IMR-90 (cell line): Measurements from ENCODE around the gene SLC6A20. TPM values are rescaled to one million over a fixed set of nuclear protein-coding genes. Genes with fewer than 3 reads are reported as not detected.

ENCODE experiments used
- ATAC-seq: fragments of 200-7000 bp; cut with Tn5 transposase; 2 replicates; pipeline ENCODE4 v1.9.1; 2020; ENCODE audit warnings: low read depth, mild to moderate bottlenecking, moderate library complexity
- BruUV-seq: library from RNA; stranded (reverse); fragments of 400-500 nt; replicated peaks from 2 replicates; lab custom pipeline; 2021; lab: Mats Ljungman, UMichigan
- CTCF ChIA-PET: fragments of 300-600 bp; formaldehyde crosslinking; extraction: SDS; loops from one replicate; lab custom pipeline; 2021; ENCODE audit warnings: antibody characterized with exemption; lab: Yijun Ruan, JAX
- POLR2A ChIA-PET: fragments of 300-600 bp; sonication (Branson Sonifier 250); formaldehyde crosslinking; loops from one replicate; lab custom pipeline; 2022; ENCODE audit warnings: antibody characterized with exemption; ENCODE audit not compliant: unreplicated experiment; lab: Charles Lee
- DNase-seq: peaks from one replicate; pipeline ENCODE4 v3.0.0; 2013
- H2AFZ ChIP-seq: replicated peaks from 2 replicates; pipeline ENCODE3; 2013; ENCODE audit warnings: low read length, mild to moderate bottlenecking; ENCODE audit not compliant: poor library complexity
- H2AK5ac ChIP-seq: 2 replicates; pipeline ENCODE4 v1.6.1; 2013; ENCODE audit warnings: low read depth, low read length, inconsistent platforms
- H2AK9ac ChIP-seq: replicated peaks from 2 replicates; pipeline ENCODE3; 2013; ENCODE audit warnings: mild to moderate bottlenecking, low read depth, low read length, moderate library complexity; ENCODE audit not compliant: poor library complexity
- H2BK120ac ChIP-seq: 2 replicates; pipeline ENCODE4 v1.6.1; 2013; ENCODE audit warnings: low read depth, low read length, inconsistent platforms
- H2BK15ac ChIP-seq: 3 replicates; pipeline ENCODE4 v1.6.1; 2013; ENCODE audit warnings: low read depth, low read length, inconsistent platforms
- H2BK20ac ChIP-seq: 2 replicates; pipeline ENCODE4 v1.6.1; 2013; ENCODE audit warnings: low read depth, mild to moderate bottlenecking, inconsistent platforms, low read length, moderate library complexity
- H2BK5ac ChIP-seq: 2 replicates; pipeline ENCODE4 v1.6.1; 2013; ENCODE audit warnings: mild to moderate bottlenecking, low read depth, low read length, inconsistent platforms; ENCODE audit not compliant: poor library complexity, severe bottlenecking
- H3K14ac ChIP-seq: replicated peaks from 2 replicates; pipeline ENCODE4 v1.6.1; 2013; ENCODE audit warnings: low read depth, low read length, inconsistent platforms
- H3K18ac ChIP-seq: 2 replicates; pipeline ENCODE4 v1.6.1; 2013; ENCODE audit warnings: low read depth, low read length, control low read depth
- H3K23ac ChIP-seq: 2 replicates; pipeline ENCODE4 v1.6.1; 2013; ENCODE audit warnings: low read depth, low read length, inconsistent platforms
- H3K27ac ChIP-seq: 2 replicates; pipeline ENCODE4 v1.5.1; 2013; ENCODE audit warnings: mild to moderate bottlenecking, control low read depth, low read length; ENCODE audit not compliant: insufficient read depth
- H3K27me3 ChIP-seq: 2 replicates; pipeline ENCODE4 v1.6.1; 2013; ENCODE audit warnings: low read length; ENCODE audit not compliant: control insufficient read depth, insufficient read depth
- H3K36me3 ChIP-seq: 2 replicates; pipeline ENCODE4 v1.6.1; 2013; ENCODE audit warnings: low read length, mixed read lengths; ENCODE audit not compliant: control insufficient read depth, insufficient read depth
- H3K4ac ChIP-seq: 2 replicates; pipeline ENCODE4 v1.6.1; 2013; ENCODE audit warnings: low read depth, low read length, inconsistent platforms
- H3K4me1 ChIP-seq: 2 replicates; pipeline ENCODE4 v1.6.1; 2013; ENCODE audit warnings: low read length, mixed read lengths; ENCODE audit not compliant: control insufficient read depth, insufficient read depth
- H3K4me2 ChIP-seq: 2 replicates; pipeline ENCODE4 v1.6.1; 2013; ENCODE audit warnings: low read depth, mild to moderate bottlenecking, control low read depth, low read length, moderate library complexity
- H3K4me3 ChIP-seq: 2 replicates; pipeline ENCODE4 v1.5.1; 2013; ENCODE audit warnings: low read depth, mild to moderate bottlenecking, control low read depth, low read length, moderate library complexity; ENCODE audit not compliant: insufficient read depth
- H3K56ac ChIP-seq: 2 replicates; pipeline ENCODE4 v1.6.1; 2013; ENCODE audit warnings: low read length, inconsistent platforms; ENCODE audit not compliant: insufficient read depth; ENCODE audit errors: extremely low read depth
- H3K79me1 ChIP-seq, 2 experiments: 2 replicates each; pipeline ENCODE4 v1.6.1; 2013; ENCODE audit warnings: low read length in 2 of 2, inconsistent platforms in 1 of 2, low read depth in 1 of 2
- H3K9ac ChIP-seq: 2 replicates; pipeline ENCODE4 v1.6.1; 2013; ENCODE audit warnings: low read depth, low read length, control low read depth
- H3K9me1 ChIP-seq: 2 replicates; pipeline ENCODE4 v1.6.1; 2013; ENCODE audit warnings: low read length, inconsistent platforms; ENCODE audit not compliant: insufficient read depth
- H3K9me3 ChIP-seq: 2 replicates; pipeline ENCODE4 v1.6.1; 2013; ENCODE audit warnings: low read length; ENCODE audit not compliant: control insufficient read depth, insufficient read depth
- H4K20me1 ChIP-seq: 2 replicates; pipeline ENCODE4 v1.6.1; 2013; ENCODE audit warnings: low read length, inconsistent platforms; ENCODE audit not compliant: insufficient read depth
- H4K5ac ChIP-seq: 2 replicates; pipeline ENCODE4 v1.6.1; 2013; ENCODE audit warnings: mild to moderate bottlenecking, low read depth, low read length, control low read depth
- H4K8ac ChIP-seq, 2 experiments: 2 replicates each; pipeline ENCODE4 v1.6.1; 2013; ENCODE audit warnings: low read depth in 2 of 2, low read length in 2 of 2, control low read depth in 1 of 2, inconsistent platforms in 1 of 2
- H4K91ac ChIP-seq: 2 replicates; pipeline ENCODE4 v1.6.1; 2013; ENCODE audit warnings: low read depth, low read length, inconsistent platforms; ENCODE audit not compliant: insufficient read depth
- BHLHE40 ChIP-seq: fragments of 150-350 bp; IDR thresholded peaks from 2 replicates; pipeline ENCODE4 v1.6.1; 2016; ENCODE audit warnings: mild to moderate bottlenecking, low read depth, low read length
- CEBPB ChIP-seq: IDR thresholded peaks from 2 replicates; pipeline ENCODE4 v1.6.1; 2012; ENCODE audit warnings: low read depth, low read length, improper control_type of control experiment
- CHD1 ChIP-seq: IDR thresholded peaks from 2 replicates; pipeline ENCODE4 v1.6.1; 2012; ENCODE audit warnings: low read depth, low read length, improper control_type of control experiment
- CTCF ChIP-seq: conservative IDR thresholded peaks from 2 replicates; pipeline ENCODE4 v1.5.1; 2012; ENCODE audit warnings: mild to moderate bottlenecking, low read depth, low read length, improper control_type of control experiment
- FOS ChIP-seq: fragments of 150-350 bp; IDR thresholded peaks from 2 replicates; pipeline ENCODE4 v1.6.1; 2016; ENCODE audit warnings: low read depth, low read length
- MAFK ChIP-seq: IDR thresholded peaks from 2 replicates; pipeline ENCODE4 v1.6.1; 2012; ENCODE audit warnings: low read depth, low read length, improper control_type of control experiment
- MAZ ChIP-seq: IDR thresholded peaks from 2 replicates; pipeline ENCODE4 v1.6.1; 2012; ENCODE audit warnings: low read depth, mild to moderate bottlenecking, low read length, improper control_type of control experiment, moderate library complexity, borderline replicate concordance
- MXI1 ChIP-seq: IDR thresholded peaks from 2 replicates; pipeline ENCODE4 v1.6.1; 2012; ENCODE audit warnings: low read depth, mild to moderate bottlenecking, low read length, moderate library complexity, borderline replicate concordance
- NFE2L2 ChIP-seq: fragments of 150-350 bp; IDR thresholded peaks from 2 replicates; pipeline ENCODE4 v1.6.1; 2016; ENCODE audit warnings: low read depth, mild to moderate bottlenecking, low read length
- POLR2A ChIP-seq: IDR thresholded peaks from 2 replicates; pipeline ENCODE4 v1.6.1; 2012; ENCODE audit warnings: mild to moderate bottlenecking, low read depth, low read length
- RAD21 ChIP-seq: IDR thresholded peaks from 2 replicates; pipeline ENCODE4 v1.6.1; 2012; ENCODE audit warnings: low read length, improper control_type of control experiment
- RCOR1 ChIP-seq: IDR thresholded peaks from 2 replicates; pipeline ENCODE4 v1.6.1; 2012; ENCODE audit warnings: mild to moderate bottlenecking, low read length, improper control_type of control experiment; ENCODE audit not compliant: insufficient replicate concordance
- RFX5 ChIP-seq: IDR thresholded peaks from 2 replicates; pipeline ENCODE4 v1.8.0; 2012; ENCODE audit warnings: low read depth, mild to moderate bottlenecking, low read length, moderate library complexity
- SMC3 ChIP-seq: fragments of 150-350 bp; IDR thresholded peaks from 2 replicates; pipeline ENCODE4 v1.6.1; 2016; ENCODE audit warnings: low read depth, mild to moderate bottlenecking, antibody characterized with exemption, low read length, moderate library complexity
- USF2 ChIP-seq: fragments of 150-350 bp; IDR thresholded peaks from 2 replicates; pipeline ENCODE4 v1.6.1; 2017; ENCODE audit warnings: mild to moderate bottlenecking, antibody characterized with exemption, low read length, low read depth
- WGBS, 2 experiments: methylation state at CpG; one replicate each; pipeline versions ENCODE4 v1.1.5 to v1.1.7; 2013; ENCODE audit warnings: missing lambda C conversion rate in 2 of 2; ENCODE audit not compliant: insufficient read length in 1 of 2; ENCODE audit errors: extremely low coverage in 2 of 2; 5-methylcytosine and 5-hydroxymethylcytosine counted together
- dilution Hi-C: fragments of 300-500 bp; cut with HindIII; formaldehyde crosslinking; loops from one replicate; pipeline ENCODE4 v1.14.3; 2018; ENCODE audit warnings: low sequenced_read_pairs; ENCODE audit not compliant: unreplicated experiment
- in situ Hi-C: fragments of 300-500 bp; cut with MboI; formaldehyde crosslinking; loops from 3 replicates; pipeline ENCODE4 v1.14.3; 2019; ENCODE audit warnings: low sequenced_read_pairs, inconsistent platforms, mixed read lengths
- intact Hi-C: fragments of 100-400 bp; cut with micrococcal nuclease; formaldehyde crosslinking; loops from 2 replicates; pipeline ENCODE4 v1.10.0; 2022
- polyA plus RNA-seq, 3 experiments: library from polyadenylated mRNA; depleted of rRNA; stranded (reverse); fragments of >200 nt; gene quantifications; 2 replicates each; pipeline ENCODE4 v1.2.3, GENCODE V29; 2012; ENCODE audit warnings: low replicate concordance in 1 of 3
- total RNA-seq: library from RNA; depleted of rRNA; stranded (reverse); fragments of >200 nt; gene quantifications from 2 replicates; pipeline ENCODE4 v1.2.3, GENCODE V29; 2012

The SLC6A20 gene
- total and polyA plus RNA-seq, 2 of the 4 experiments (the other 2 are of a cell fraction) = not detected

- H4K8ac ChIP-seq = peak overlapping the region in 1 of 2 experiments; percentile 24; a peak in 1 of 4 replicates
- H3K9me1 ChIP-seq = no peaks in the 10 kb centered on the region
- no CpG with 5 or more reads among the region's 15 CpGs for WGBS, 2 experiments
- H2BK5ac ChIP-seq = no peak overlapping the region
- no peak overlapping the region for H3K23ac ChIP-seq
- peak overlapping the region; percentile 48 for H2AK9ac ChIP-seq
- intact Hi-C loops (loop anchor here (5.0 kb wide), 1 partner anchor 236 kb away; no protein-coding TSS in a partner anchor), in situ Hi-C loops (no loop called here), dilution Hi-C loops (no loop called here)
- H3K18ac ChIP-seq = no peak overlapping the region
- ChIA-PET CTCF (interaction anchor here (1.0 to 1.1 kb wide), 2 partner anchors 66 to 88 kb away, joined by 3 read pairs; no protein-coding TSS in a partner anchor), POLR2A (no interaction called here)
- H2BK120ac ChIP-seq = no peak overlapping the region
- no peak overlapping the region for H2BK15ac ChIP-seq
- 0 out of 2 replicates have a peak, but pooled peaks cover 2% of the 10 kb centered on the region for H3K4me1 ChIP-seq
- H3K9me3 ChIP-seq = no peaks in the 10 kb centered on the region
- no peak overlapping the region for H3K27ac ChIP-seq
- no peak overlapping the region for H3K56ac ChIP-seq
- H4K20me1 ChIP-seq = no peaks in the 10 kb centered on the region
- peak overlapping the region; percentile 82 for H3K4me2 ChIP-seq
- H4K5ac ChIP-seq = no peak overlapping the region
- H2AK5ac ChIP-seq = no peak overlapping the region
- TF ChIP-seq MAZ (no peak), MXI1 (no peak), RCOR1 (no peak), CTCF (no peak), FOS (no peak), CHD1 (no peak), RAD21 (no peak), BHLHE40 (no peak), POLR2A (no peak), CEBPB (no peak), RFX5 (no peak), NFE2L2 (no peak), USF2 (no peak), MAFK (no peak), SMC3 (no peak)
- H3K79me1 ChIP-seq = peaks cover 5% of the 10 kb centered on the region in 2 experiments; a peak in 1 of 4 replicates
- DNase-seq = peak; percentile 17
- no peak overlapping the region for H3K14ac ChIP-seq
- peaks cover 3% of the 10 kb centered on the region; the same call in 1 of the 2 replicates for H3K36me3 ChIP-seq
- H4K91ac ChIP-seq = no peak overlapping the region
- no TSS peak for BruUV-seq
- no peak overlapping the region for H3K4ac ChIP-seq
- peak overlapping the region; percentile 63 for H3K4me3 ChIP-seq
- peak; percentile 53 for ATAC-seq
- H2AFZ ChIP-seq = peak overlapping the region; percentile 98
- H3K9ac ChIP-seq = peak overlapping the region; percentile 47
- H2BK20ac ChIP-seq = no peak overlapping the region
- H3K27me3 ChIP-seq = peaks cover 2% of the 10 kb centered on the region; the same call in 1 of the 2 replicates
Observed at GRCh38 chr3:45841420-45841756, 45.1 kb upstream of the SLC6A20 start.
